ENCODE results near the gene PRPF31. TPM values are rescaled to one million over a fixed set of nuclear protein-coding genes. Genes with fewer than 3 reads are reported as not detected.
A peak's percentile ranks its signal among the peaks of the same experiment; 100 is the strongest.

PRPF31 gene
- total RNA-seq, 4 donors from 2014 or later: 51.6 to 67.1 (median 53.8) TPM

DNA sequence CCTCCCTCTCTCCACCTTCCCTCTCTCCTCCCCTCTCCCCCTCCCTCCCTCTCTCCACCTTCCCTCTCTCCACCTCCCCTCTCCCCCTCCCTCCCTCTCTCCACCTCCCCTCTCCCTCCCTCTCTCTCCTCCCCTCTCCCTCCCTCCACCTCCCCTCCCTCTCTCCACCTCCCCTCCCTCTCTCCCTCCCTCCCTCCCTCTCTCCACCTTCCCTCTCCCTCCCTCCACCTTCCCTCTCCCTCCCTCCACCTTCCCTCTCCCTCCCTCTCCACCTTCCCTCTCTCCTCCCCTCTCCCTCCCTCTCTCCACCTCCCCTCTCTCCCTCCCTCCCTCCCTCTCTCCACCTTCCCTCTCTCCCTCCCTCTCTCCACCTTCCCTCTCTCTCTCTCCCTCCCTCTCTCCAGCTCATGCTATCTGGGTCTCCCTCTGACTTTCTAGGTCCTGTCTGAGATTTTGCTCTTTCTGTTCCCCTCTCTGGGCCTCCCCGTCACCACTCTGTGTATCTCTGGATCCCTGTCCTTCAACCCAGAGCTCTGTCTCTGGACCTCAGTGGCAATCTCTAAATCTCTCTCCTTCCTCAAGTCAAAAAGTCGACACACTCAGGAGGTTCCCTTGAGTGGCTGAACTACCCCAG is 18.5 kb downstream of the PRPF31 start:
- no peak for ATAC-seq
- WGBS, 2 donors (ENCODE audit: low coverage in 1 of 2): 60 to 70% methylated on average over 2 of the region's 2 CpGs
- no peak for TF ChIP-seq POLR2A (IDR thresholded peaks at IDR 0.05)
- no peak for TF ChIP-seq CTCF (IDR thresholded peaks at IDR 0.05)
- no peak for TF ChIP-seq POLR2AphosphoS5 (IDR thresholded peaks at IDR 0.05)
- TF ChIP-seq EP300 (IDR thresholded peaks at IDR 0.05): no peak
- H3K4me3 ChIP-seq: no peak overlapping the region
- no peaks in the 10 kb centered on the region for H3K27me3 ChIP-seq
- no peak overlapping the region for H3K27ac ChIP-seq
- peaks cover 0 to 41% of the 10 kb centered on the region in 2 donors for H3K36me3 ChIP-seq
- peaks cover 2 to 22% (median 14%) of the 10 kb centered on the region in 3 donors for H3K4me1 ChIP-seq
- no peaks in the 10 kb centered on the region for H3K9me3 ChIP-seq

DNA sequence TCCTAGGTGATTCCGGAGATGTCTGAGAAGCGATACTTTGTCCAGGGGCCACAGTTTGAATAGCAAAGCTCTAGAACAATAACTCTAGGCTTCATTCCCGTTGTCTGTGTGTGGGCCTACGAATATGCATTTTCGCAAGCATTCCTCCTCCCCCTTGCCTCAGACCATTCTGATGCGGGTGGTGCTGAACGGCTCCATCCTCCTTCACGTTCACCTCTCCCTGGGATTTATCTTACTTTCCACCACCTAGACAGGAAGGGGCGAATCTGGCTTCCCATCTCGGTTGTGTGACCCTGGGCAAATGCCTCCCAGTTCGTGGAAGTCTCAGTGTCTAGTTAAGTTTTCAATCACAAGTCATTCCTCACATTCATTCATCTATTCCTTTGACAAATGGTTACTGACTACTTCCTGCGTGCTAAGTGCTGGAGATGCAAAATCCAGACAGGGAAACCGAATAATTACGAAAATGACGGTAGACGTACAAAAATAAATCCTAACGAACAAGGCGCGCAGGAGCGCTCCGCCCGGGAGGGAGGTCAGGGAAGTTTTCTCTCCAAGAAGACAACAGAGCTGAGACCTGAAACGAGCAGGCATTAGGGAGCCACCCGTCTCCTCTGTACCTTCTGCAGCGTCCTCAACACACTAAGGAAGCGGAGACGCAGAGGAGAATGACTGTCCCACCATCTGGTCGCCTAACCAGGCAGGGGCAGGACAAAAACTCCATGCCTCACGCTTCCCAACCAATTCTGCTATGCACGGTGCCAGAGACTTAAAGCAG is 20.7 kb downstream of the PRPF31 start:
- no peak for ATAC-seq
- Histone ChIP-seq H3K27ac (peak overlapping the region in 3 of 4 donors; percentile 29 to 80 (median 67)), H3K9me3 (no peaks in the 10 kb centered on the region), H3K36me3 (peaks cover 0 to 29% of the 10 kb centered on the region in 2 donors), H3K4me1 (peaks cover 2 to 44% (median 28%) of the 10 kb centered on the region in 3 donors), H3K27me3 (no peaks in the 10 kb centered on the region), H3K4me3 (peak overlapping the region; percentile 36 to 52)
- TF ChIP-seq EP300 (IDR thresholded peaks at IDR 0.05) (no peak), POLR2AphosphoS5 (IDR thresholded peaks at IDR 0.05) (no peak), POLR2A (IDR thresholded peaks at IDR 0.05) (no peak), CTCF (IDR thresholded peaks at IDR 0.05) (no peak)
- WGBS, 2 donors (ENCODE audit: low coverage in 1 of 2): 5 to 7% methylated on average over 17 to 28 of the region's 30 CpGs

GRCh38 chr19:54136864-54137698 is 21.5 kb downstream of the PRPF31 start:
- H3K4me3 ChIP-seq: peak overlapping the region; percentile 100
- TF ChIP-seq EP300 (IDR thresholded peaks at IDR 0.05) (no peak), CTCF (IDR thresholded peaks at IDR 0.05) (no peak), POLR2A (IDR thresholded peaks at IDR 0.05) (no peak), POLR2AphosphoS5 (IDR thresholded peaks at IDR 0.05) (peak; percentile 72)
- WGBS, 2 donors (ENCODE audit: low coverage in 1 of 2): 0% methylated on average over 11 to 19 of the region's 46 CpGs
- no peaks in the 10 kb centered on the region for H3K9me3 ChIP-seq
- peaks cover 0 to 29% of the 10 kb centered on the region in 2 donors for H3K36me3 ChIP-seq
- H3K27ac ChIP-seq: peak overlapping the region; percentile 95 to 100 (median 98)
- peaks cover 2 to 49% (median 28%) of the 10 kb centered on the region in 3 donors for H3K4me1 ChIP-seq
- no peaks in the 10 kb centered on the region for H3K27me3 ChIP-seq
- peak; percentile 94 for ATAC-seq

DNA sequence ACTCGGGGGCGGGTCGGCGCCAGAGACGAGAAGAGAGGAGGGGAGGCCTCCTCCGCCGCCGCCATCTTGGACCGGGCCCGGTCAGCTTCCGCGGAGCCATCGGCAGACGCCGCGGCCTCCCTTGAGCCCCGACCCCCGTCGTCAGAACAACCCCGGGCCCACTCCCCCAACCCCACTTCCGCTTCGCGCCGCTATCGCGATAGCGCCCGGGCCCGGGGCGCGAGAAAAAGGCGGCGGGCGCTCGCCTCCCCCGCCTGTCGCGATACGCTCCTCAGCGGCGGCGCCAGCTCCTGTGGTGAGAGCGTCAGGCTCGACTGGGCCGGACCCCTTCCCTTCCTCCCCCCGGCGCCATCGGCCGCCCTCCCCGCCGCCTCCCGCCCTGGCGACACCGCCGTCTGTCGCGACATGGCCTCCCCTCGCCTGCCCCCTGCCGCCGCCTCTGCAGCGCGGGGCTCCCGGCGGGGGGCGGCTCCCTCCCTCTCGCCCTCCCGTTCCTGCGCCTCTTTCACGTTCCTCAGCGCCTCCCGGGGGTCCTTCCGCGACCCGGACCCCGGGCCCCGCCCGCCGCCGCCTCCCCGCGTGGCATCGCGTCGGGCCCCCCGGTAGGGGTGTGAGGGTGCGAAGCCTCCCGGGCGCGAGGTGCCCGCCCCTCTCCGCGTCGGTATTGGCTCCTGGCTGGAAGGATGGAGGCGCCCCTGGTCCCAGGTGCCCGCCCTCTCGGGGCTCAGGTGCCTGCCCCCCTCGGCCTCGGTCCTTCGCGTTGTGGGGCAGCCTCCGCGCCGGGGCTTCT is 22.3 kb downstream of the PRPF31 start, which contains the start of gene CNOT3:
Gene CNOT3, plus strand, starts transcription at position 64 of the 790 bp plus-strand sequence. CDS start 5,217 bp downstream, outside the sequence.
- H3K27me3 ChIP-seq: no peaks in the 10 kb centered on the region
- no peak for ATAC-seq
- peak within 1 kb of the TSS; percentile 95 to 100 (median 98) for H3K27ac ChIP-seq
- no peaks in the 10 kb centered on the region for H3K9me3 ChIP-seq
- peaks cover 0 to 26% of the 10 kb centered on the region in 2 donors for H3K36me3 ChIP-seq
- TF ChIP-seq POLR2A (IDR thresholded peaks at IDR 0.05) (peak; percentile 76 to 86), CTCF (IDR thresholded peaks at IDR 0.05) (peak in 1 of 4 experiments; percentile 31), EP300 (IDR thresholded peaks at IDR 0.05) (no peak), POLR2AphosphoS5 (IDR thresholded peaks at IDR 0.05) (peak; percentile 80)
- H3K4me1 ChIP-seq: peaks cover 2 to 49% (median 28%) of the 10 kb centered on the region in 3 donors
- WGBS, 2 donors (ENCODE audit: low coverage in 1 of 2): no CpG with 5 or more reads among the region's 103 CpGs
- H3K4me3 ChIP-seq: peak within 1 kb of the TSS; percentile 100
